ENCODE results near the gene DZIP1. TPM values are rescaled to one million over a fixed set of nuclear protein-coding genes. Genes with fewer than 3 reads are reported as not detected.

DZIP1 gene
- total and polyA plus RNA-seq, 2 of the 13 experiments (the other 11 are each of a cell fraction or from before 2014, with no cell fraction given) = 11.0 to 36.7 TPM

GRCh38 chr13:95596701-95597100 lies 47.8 kb downstream of the DZIP1 start:
- BruUV-seq (replicated peaks) = no TSS peak
- H3K9me3 ChIP-seq (ENCODE audit: low read length) = no peaks in the 10 kb centered on the region
- no peaks in the 10 kb centered on the region for H4K20me1 ChIP-seq (ENCODE audit: insufficient read depth, low read length)
- H3K36me3 ChIP-seq (replicated peaks in 1 of 2; ENCODE audit: control insufficient read depth in 1 of 2, insufficient read depth in 2 of 2, low read length in 2 of 2) = peaks cover 2 to 20% of the 10 kb centered on the region in 2 experiments; a peak in 4 of 5 replicates
- intact Hi-C loops (cut with micrococcal nuclease; ENCODE audit: unreplicated experiment) (no loop called here), in situ Hi-C loops (cut with HindIII; ENCODE audit: extremely low pct_ligation_motif_present, low pct_unique_long_range_greater_than_20kb) (no loop called here)
- no peaks in the 10 kb centered on the region for H3K79me2 ChIP-seq (ENCODE audit: insufficient read depth, low read length)
- TF ChIP-seq ZNF350 (CRISPR knock-in tag; IDR thresholded peaks at IDR 0.05; ENCODE audit: borderline replicate concordance, low read depth) = no peak
- no peak for TF ChIP-seq ELF3 (CRISPR knock-in tag; IDR thresholded peaks at IDR 0.05)
- no peak for TF ChIP-seq GATAD2A (CRISPR knock-in tag; IDR thresholded peaks at IDR 0.05)
- no peak for TF ChIP-seq THAP11 (CRISPR knock-in tag; IDR thresholded peaks at IDR 0.05)
- no peak for TF ChIP-seq ZFP41 (CRISPR knock-in tag; IDR thresholded peaks at IDR 0.05; ENCODE audit: borderline replicate concordance)
- TF ChIP-seq ZNF503 (CRISPR knock-in tag; IDR thresholded peaks at IDR 0.05) = no peak
- no peak for TF ChIP-seq CREBL2 (CRISPR knock-in tag; IDR thresholded peaks at IDR 0.05; ENCODE audit: borderline replicate concordance)
- no peak for TF ChIP-seq ZNF33A (CRISPR knock-in tag; IDR thresholded peaks at IDR 0.05; ENCODE audit: borderline replicate concordance)
- TF ChIP-seq TOE1 (CRISPR knock-in tag; IDR thresholded peaks at IDR 0.05) = no peak
- no peak for TF ChIP-seq MTF2 (CRISPR knock-in tag; IDR thresholded peaks at IDR 0.05; ENCODE audit: borderline replicate concordance)
- TF ChIP-seq POGZ (CRISPR knock-in tag; IDR thresholded peaks at IDR 0.05) = no peak
- no peak for TF ChIP-seq ZNF142 (CRISPR knock-in tag; IDR thresholded peaks at IDR 0.05)
- no peak for TF ChIP-seq ZNF235 (CRISPR knock-in tag; IDR thresholded peaks at IDR 0.05; ENCODE audit: borderline replicate concordance)
- WGBS (ENCODE audit: low lambda C conversion rate) = 100% methylated on average over 1 of the region's 1 CpG
- ChIA-PET POLR2A (no interaction called here), CTCF (ENCODE audit: low intra/inter-chr PET ratio, low total read pairs) (no interaction called here)
- no peak overlapping the region for H3K9ac ChIP-seq (ENCODE audit: insufficient read depth, low read depth, low read length)
- FAIRE-seq (no peak), ATAC-seq (no peak), DNase-seq (ENCODE audit: low spot score) (no peak)
- H3K4me2 ChIP-seq (ENCODE audit: low read depth, low read length) = no peak overlapping the region
- no peak overlapping the region for H3K27ac ChIP-seq (ENCODE audit: extremely low read length, insufficient read depth, low read length)
- no peak overlapping the region for H2AFZ ChIP-seq (ENCODE audit: low read length)
- no peak overlapping the region for H3K4me3 ChIP-seq (replicated peaks in 1 of 3; ENCODE audit: insufficient read depth in 1 of 3, low read depth in 2 of 3, low read length in 3 of 3)
- H3K27me3 ChIP-seq (ENCODE audit: control insufficient read depth in 1 of 2, insufficient read depth in 2 of 2, low read length in 2 of 2) = no peaks in the 10 kb centered on the region
- H3K4me1 ChIP-seq (ENCODE audit: insufficient read depth, low read length) = no peaks in the 10 kb centered on the region

All from HepG2 (cell line).